ENCODE data around the gene DERL3.

Gene DERL3

GRCh38 chr22:23847310-23847920 is 8.6 kb upstream of the DERL3 start:
- no peak for DNase-seq (ENCODE audit: low read depth)

- DNase-seq (ENCODE audit: low read depth): no peak
Observed at GRCh38 chr22:23846081-23846469, 7.3 kb upstream of the DERL3 start.

- no peak for DNase-seq (ENCODE audit: low read depth)
Observed at GRCh38 chr22:23845265-23846080, 6.7 kb upstream of the DERL3 start.

GRCh38 chr22:23844739-23845202 is 6.0 kb upstream of the DERL3 start:
- DNase-seq (ENCODE audit: low read depth): no peak

GRCh38 chr22:23842599-23842998 is 3.8 kb upstream of the DERL3 start:
- no peak for DNase-seq (ENCODE audit: low read depth)

GRCh38 chr22:23841736-23842445 is 3.1 kb upstream of the DERL3 start:
- DNase-seq (ENCODE audit: low read depth): no peak

GRCh38 chr22:23841292-23841691 is 2.5 kb upstream of the DERL3 start:
- DNase-seq (ENCODE audit: low read depth): no peak

GRCh38 chr22:23840026-23840425 is 1.2 kb upstream of the DERL3 start:
- DNase-seq (ENCODE audit: low read depth): no peak

GRCh38 chr22:23837911-23838680 is 710 bp downstream of the DERL3 start:
- DNase-seq (ENCODE audit: low read depth): no peak

- DNase-seq (ENCODE audit: low read depth): no peak
Observed at GRCh38 chr22:23837496-23837859, 1.3 kb downstream of the DERL3 start.

GRCh38 chr22:23836692-23837495 is 1.9 kb downstream of the DERL3 start:
- no peak for DNase-seq (ENCODE audit: low read depth)

GRCh38 chr22:23836281-23836680 is 2.5 kb downstream of the DERL3 start:
- no peak for DNase-seq (ENCODE audit: low read depth)

- no peak for DNase-seq (ENCODE audit: low read depth)
Observed at GRCh38 chr22:23835484-23836144, 3.2 kb downstream of the DERL3 start.

GRCh38 chr22:23834793-23835483 is 3.9 kb downstream of the DERL3 start:
- no peak for DNase-seq (ENCODE audit: low read depth)

GRCh38 chr22:23834406-23834792 is 4.4 kb downstream of the DERL3 start:
- no peak for DNase-seq (ENCODE audit: low read depth)

GRCh38 chr22:23833911-23834317 is 4.9 kb downstream of the DERL3 start:
- no peak for DNase-seq (ENCODE audit: low read depth)

- no peak for DNase-seq (ENCODE audit: low read depth)
Observed at GRCh38 chr22:23833017-23833751, 5.6 kb downstream of the DERL3 start.

- DNase-seq (ENCODE audit: low read depth): no peak
Observed at GRCh38 chr22:23832226-23833016, 6.4 kb downstream of the DERL3 start.

GRCh38 chr22:23831781-23832180 is 7.0 kb downstream of the DERL3 start:
- DNase-seq (ENCODE audit: low read depth): no peak
